Mucosa of rectum (tissue), 2 donors: ENCODE results near the gene CDC42EP3.

Source experiments
- H3K27ac ChIP-seq, 2 donors: one replicate each; pipeline ENCODE4 v1.7.0; 2013; ENCODE audit warnings: inconsistent platforms in 2 of 2, low read depth in 2 of 2, low read length in 2 of 2
- H3K27me3 ChIP-seq, 2 donors: one replicate each; pipeline ENCODE4 v1.7.0; 2013; ENCODE audit warnings: low read length in 2 of 2; ENCODE audit not compliant: control insufficient read depth in 2 of 2, insufficient read depth in 2 of 2
- H3K36me3 ChIP-seq, 2 donors: one replicate each; pipeline ENCODE4 v1.7.0; 2013; ENCODE audit warnings: low read length in 2 of 2; ENCODE audit not compliant: control insufficient read depth in 2 of 2, insufficient read depth in 2 of 2
- H3K4me1 ChIP-seq, 2 donors: one replicate each; pipeline ENCODE4 v1.7.0; 2013; ENCODE audit warnings: low read length in 2 of 2, mild to moderate bottlenecking in 1 of 2; ENCODE audit not compliant: control insufficient read depth in 2 of 2, insufficient read depth in 2 of 2
- H3K4me3 ChIP-seq, 2 donors: one replicate each; pipeline ENCODE4 v1.7.0; 2013; ENCODE audit warnings: low read length in 2 of 2
- H3K9ac ChIP-seq, 2 donors: one replicate each; pipeline ENCODE4 v1.7.0; 2013; ENCODE audit warnings: low read length in 2 of 2, low read depth in 1 of 2, mild to moderate bottlenecking in 1 of 2
- H3K9me3 ChIP-seq, 2 donors: one replicate each; pipeline ENCODE4 v1.7.0; 2013; ENCODE audit warnings: low read length in 2 of 2; ENCODE audit not compliant: control insufficient read depth in 2 of 2
- donor health status: healthy.
- donor health status: Normal muscosa, but diverticular disease.

Gene CDC42EP3

GRCh38 chr2:37631698-37632097 lies 39.7 kb downstream of the CDC42EP3 start:
- H3K36me3 ChIP-seq = no peaks in the 10 kb centered on the region

GRCh38 chr2:37631292-37631691 lies 40.1 kb downstream of the CDC42EP3 start:
- H3K4me3 ChIP-seq = no peak overlapping the region
- H3K27me3 ChIP-seq = no peaks in the 10 kb centered on the region
- H3K9me3 ChIP-seq = no peaks in the 10 kb centered on the region
- no peak overlapping the region for H3K27ac ChIP-seq
- peaks cover 0 to 4% of the 10 kb centered on the region in 2 donors for H3K4me1 ChIP-seq
- H3K36me3 ChIP-seq = no peaks in the 10 kb centered on the region
- H3K9ac ChIP-seq = no peak overlapping the region

More at GRCh38 chr2:37631698-37632097, 39.7 kb downstream of the CDC42EP3 start:
- Histone ChIP-seq H3K27me3 (no peaks in the 10 kb centered on the region), H3K4me1 (peaks cover 0 to 4% of the 10 kb centered on the region in 2 donors), H3K9ac (no peak overlapping the region), H3K27ac (no peak overlapping the region), H3K9me3 (no peaks in the 10 kb centered on the region), H3K4me3 (no peak overlapping the region)

GRCh38 chr2:37630776-37631175 lies 40.7 kb downstream of the CDC42EP3 start:
- Histone ChIP-seq H3K4me3 (no peak overlapping the region), H3K27ac (no peak overlapping the region), H3K9me3 (no peaks in the 10 kb centered on the region), H3K36me3 (no peaks in the 10 kb centered on the region), H3K9ac (no peak overlapping the region), H3K4me1 (peaks cover 0 to 4% of the 10 kb centered on the region in 2 donors), H3K27me3 (no peaks in the 10 kb centered on the region)

- Histone ChIP-seq H3K9me3 (no peaks in the 10 kb centered on the region), H3K36me3 (no peaks in the 10 kb centered on the region), H3K4me3 (no peak overlapping the region), H3K9ac (no peak overlapping the region), H3K27me3 (no peaks in the 10 kb centered on the region), H3K27ac (no peak overlapping the region), H3K4me1 (peaks cover 0 to 4% of the 10 kb centered on the region in 2 donors)
These were observed 41.1 kb downstream of the CDC42EP3 start for GRCh38 chr2:37630301-37630700.

- H3K36me3 ChIP-seq = no peaks in the 10 kb centered on the region
- no peaks in the 10 kb centered on the region for H3K9me3 ChIP-seq
- H3K27ac ChIP-seq = no peak overlapping the region
- H3K4me1 ChIP-seq = no peaks in the 10 kb centered on the region
- H3K9ac ChIP-seq = no peak overlapping the region
- H3K27me3 ChIP-seq = no peaks in the 10 kb centered on the region
- no peak overlapping the region for H3K4me3 ChIP-seq
These were observed 41.9 kb downstream of the CDC42EP3 start for GRCh38 chr2:37629529-37629928.

GRCh38 chr2:37627710-37628109 lies 43.7 kb downstream of the CDC42EP3 start:
- no peaks in the 10 kb centered on the region for H3K4me1 ChIP-seq

DNA sequence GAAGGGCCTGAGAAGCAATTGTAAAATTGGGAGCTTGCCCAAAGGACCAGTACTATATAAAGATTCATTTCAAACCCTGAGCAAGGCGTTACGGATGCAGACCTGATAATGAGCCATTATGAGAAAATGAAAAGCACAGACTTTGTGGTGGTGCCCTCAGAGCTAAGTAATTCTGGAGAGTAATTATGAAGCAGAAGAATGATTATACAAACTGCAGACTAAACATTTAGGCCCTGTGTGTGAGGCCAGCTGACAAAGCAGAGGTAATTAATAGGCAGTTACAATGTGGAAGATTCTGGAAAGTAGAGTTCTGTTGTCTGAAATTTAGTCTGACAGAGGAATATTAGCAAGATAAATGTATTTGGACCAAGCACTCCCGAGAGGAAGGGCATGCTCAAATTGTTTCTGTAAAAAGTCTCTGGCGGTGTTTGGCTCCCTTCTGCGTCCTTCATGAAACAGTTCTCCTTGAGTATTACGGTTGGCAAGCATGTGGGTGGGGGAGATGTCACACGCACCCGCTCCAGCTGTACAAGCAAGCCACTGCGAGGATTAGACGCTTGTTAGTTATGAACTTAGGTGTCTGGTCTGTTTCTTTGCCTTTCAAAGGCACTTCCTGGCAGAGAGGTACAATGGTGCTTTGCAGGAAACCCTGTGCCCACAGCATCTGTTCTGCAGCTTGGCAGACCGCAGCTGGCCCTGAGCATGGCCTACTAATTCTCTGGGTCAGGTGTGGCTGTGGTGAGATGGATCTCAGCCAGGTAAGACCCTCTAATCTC lies 45.5 kb downstream of the CDC42EP3 start:
- H3K27ac ChIP-seq = peak overlapping the region; percentile 15 to 57
- no peaks in the 10 kb centered on the region for H3K36me3 ChIP-seq
- no peak overlapping the region for H3K9ac ChIP-seq
- H3K4me3 ChIP-seq = no peak overlapping the region
- no peaks in the 10 kb centered on the region for H3K4me1 ChIP-seq
- H3K9me3 ChIP-seq = no peaks in the 10 kb centered on the region
- no peaks in the 10 kb centered on the region for H3K27me3 ChIP-seq

More at GRCh38 chr2:37627710-37628109, 43.7 kb downstream of the CDC42EP3 start:
- Histone ChIP-seq H3K27me3 (no peaks in the 10 kb centered on the region), H3K27ac (no peak overlapping the region), H3K36me3 (no peaks in the 10 kb centered on the region), H3K4me3 (no peak overlapping the region), H3K9ac (no peak overlapping the region), H3K9me3 (no peaks in the 10 kb centered on the region)

GRCh38 chr2:37625156-37625555 lies 46.3 kb downstream of the CDC42EP3 start:
- Histone ChIP-seq H3K9me3 (no peaks in the 10 kb centered on the region), H3K27me3 (no peaks in the 10 kb centered on the region), H3K9ac (no peak overlapping the region), H3K4me3 (no peak overlapping the region), H3K4me1 (no peaks in the 10 kb centered on the region), H3K36me3 (no peaks in the 10 kb centered on the region), H3K27ac (no peak overlapping the region)

- Histone ChIP-seq H3K4me3 (no peak overlapping the region), H3K36me3 (no peaks in the 10 kb centered on the region), H3K4me1 (no peaks in the 10 kb centered on the region), H3K9me3 (no peaks in the 10 kb centered on the region), H3K9ac (no peak overlapping the region), H3K27ac (no peak overlapping the region), H3K27me3 (no peaks in the 10 kb centered on the region)
These were observed 47.2 kb downstream of the CDC42EP3 start for GRCh38 chr2:37623971-37624900.

GRCh38 chr2:37623406-37623805 lies 48.0 kb downstream of the CDC42EP3 start:
- H3K27ac ChIP-seq = no peak overlapping the region
- no peak overlapping the region for H3K4me3 ChIP-seq
- H3K27me3 ChIP-seq = no peaks in the 10 kb centered on the region
- no peaks in the 10 kb centered on the region for H3K36me3 ChIP-seq
- H3K4me1 ChIP-seq = no peaks in the 10 kb centered on the region
- H3K9me3 ChIP-seq = no peaks in the 10 kb centered on the region
- no peak overlapping the region for H3K9ac ChIP-seq
